ENCODE measurements around the gene MDFI.

MDFI gene

DNA sequence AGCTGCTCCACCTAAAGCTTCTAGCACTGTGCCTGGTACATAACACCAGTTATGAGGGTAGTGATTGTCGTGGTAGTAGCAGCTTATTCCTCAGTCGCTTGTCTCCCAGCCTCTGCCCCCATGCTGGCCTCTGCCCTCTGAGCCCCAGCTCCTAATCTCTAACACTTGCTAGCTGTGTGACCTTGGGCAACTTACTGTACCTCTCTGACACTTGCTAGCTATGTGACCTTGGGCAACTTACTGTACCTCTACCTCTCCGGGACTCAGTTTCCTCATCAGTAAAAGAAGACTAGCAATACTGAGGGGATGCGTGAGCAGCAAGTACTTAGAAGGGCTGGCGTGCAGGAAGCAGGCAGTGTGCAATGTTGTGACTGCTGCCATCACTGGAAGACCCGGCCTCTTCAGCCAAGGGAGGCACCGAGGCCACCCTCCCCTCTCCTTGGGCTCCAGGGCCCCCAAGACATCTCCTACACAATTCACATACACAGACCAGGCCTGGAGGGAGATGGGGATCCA, 9.9 kb downstream of the MDFI start:
- DNase-seq = no peak

- DNase-seq = no peak
Observed at GRCh38 chr6:41648921-41649320, 10.7 kb downstream of the MDFI start.

DNA sequence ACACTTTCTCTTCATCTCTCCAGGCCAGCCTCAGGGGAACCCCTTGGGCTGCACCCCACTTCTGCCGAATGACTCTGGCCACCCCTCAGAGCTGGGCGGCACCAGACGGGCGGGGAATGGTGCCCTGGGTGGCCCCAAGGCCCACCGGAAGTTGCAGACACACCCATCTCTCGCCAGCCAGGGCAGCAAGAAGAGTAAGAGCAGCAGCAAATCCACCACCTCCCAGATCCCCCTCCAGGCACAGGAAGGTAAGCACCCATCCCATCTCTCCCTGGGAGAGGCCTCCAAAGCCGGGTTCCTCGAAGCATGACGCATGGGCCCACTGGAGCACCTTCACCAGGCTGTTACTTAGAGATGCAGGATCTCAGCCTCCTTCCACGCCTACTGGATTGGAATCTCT, 11.3 kb downstream of the MDFI start:
- DNase-seq = no peak

GRCh38 chr6:41650120-41650519, 11.9 kb downstream of the MDFI start:
- no peak for DNase-seq

DNA sequence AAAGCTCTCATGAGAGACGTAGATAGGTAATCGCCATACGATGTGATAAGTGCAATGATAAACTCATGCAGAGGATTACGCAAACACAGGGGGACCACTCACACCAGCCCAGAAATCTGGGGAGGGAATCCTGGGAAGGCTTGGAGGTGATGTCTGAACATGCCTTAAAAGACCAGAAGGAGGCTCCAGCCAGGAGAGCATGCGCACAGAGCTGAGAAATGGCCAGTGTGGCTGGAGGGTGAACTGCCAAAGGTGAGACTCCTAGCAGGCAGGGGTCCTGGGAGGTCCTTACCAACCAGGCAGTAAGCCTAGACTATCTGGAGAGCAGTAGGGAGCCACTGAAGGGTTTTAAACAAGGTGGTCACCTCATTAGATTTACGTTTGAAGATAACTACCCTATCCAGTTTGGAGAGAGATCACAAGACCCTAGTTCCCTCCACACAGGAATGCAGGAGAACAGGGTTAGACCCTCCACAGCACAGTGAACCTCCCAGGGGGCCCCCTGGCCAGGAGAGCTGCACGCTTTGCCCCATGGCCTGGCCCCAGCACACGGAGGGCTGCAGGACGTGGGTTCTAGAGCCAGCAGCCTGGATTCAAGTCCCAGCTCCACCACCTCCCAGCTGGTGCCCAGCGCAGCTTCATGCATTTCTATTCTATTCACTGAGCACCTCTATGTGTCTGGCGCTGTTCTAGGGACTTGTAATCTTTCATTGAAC, 13.1 kb downstream of the MDFI start:
- DNase-seq = no peak

- no peak for DNase-seq
Observed at GRCh38 chr6:41651962-41652657, 13.8 kb downstream of the MDFI start.

- DNase-seq = peak; percentile 35
Observed at GRCh38 chr6:41652866-41653652, 14.8 kb downstream of the MDFI start.

DNA sequence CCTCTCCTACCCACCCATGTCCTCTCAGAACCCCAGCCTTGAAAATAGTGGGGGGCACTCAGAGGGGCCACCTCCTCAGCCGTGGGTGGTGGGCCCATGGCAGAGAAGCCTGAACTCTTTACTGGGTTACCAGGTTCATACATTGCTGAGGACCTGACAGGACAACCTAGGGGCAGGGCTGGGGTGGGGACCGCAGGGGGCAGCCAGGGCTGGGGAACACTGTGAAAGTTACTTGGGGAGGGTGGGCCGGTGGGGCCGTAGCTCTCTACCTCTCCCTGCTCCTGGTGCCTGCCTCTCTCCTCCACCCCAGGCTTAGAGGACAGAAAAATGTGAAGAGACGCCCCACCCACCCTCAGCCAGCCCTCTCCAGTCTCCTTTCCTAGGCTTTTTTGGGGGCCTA, 15.4 kb downstream of the MDFI start:
- DNase-seq = no peak

DNA sequence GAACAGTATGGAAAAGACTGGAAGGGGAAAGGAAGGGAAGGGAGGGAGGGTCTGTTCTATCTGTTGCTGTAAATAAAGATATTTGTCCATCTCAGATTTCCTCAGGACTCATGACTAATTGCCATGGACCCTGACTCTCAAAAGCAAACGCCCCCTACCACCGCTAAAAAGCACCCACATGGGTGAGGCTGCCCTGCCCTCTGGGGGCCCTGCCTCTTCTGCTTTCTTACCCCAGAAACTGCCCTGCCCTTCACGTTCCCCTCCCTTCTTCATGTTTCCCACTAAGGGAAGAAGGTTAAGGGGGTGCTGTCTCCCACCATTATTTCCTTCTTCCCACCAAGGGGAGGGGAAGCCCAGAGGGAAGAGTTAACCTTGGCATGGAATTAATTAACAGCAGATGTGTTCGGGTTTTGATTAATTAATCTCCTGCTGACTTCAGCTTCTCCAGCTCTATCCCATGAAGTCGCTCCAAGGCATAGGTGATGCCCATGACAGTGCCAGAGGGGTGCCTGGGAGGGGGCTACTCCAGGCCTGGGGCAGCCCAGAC, 16.0 kb downstream of the MDFI start:
- DNase-seq = no peak

DNA sequence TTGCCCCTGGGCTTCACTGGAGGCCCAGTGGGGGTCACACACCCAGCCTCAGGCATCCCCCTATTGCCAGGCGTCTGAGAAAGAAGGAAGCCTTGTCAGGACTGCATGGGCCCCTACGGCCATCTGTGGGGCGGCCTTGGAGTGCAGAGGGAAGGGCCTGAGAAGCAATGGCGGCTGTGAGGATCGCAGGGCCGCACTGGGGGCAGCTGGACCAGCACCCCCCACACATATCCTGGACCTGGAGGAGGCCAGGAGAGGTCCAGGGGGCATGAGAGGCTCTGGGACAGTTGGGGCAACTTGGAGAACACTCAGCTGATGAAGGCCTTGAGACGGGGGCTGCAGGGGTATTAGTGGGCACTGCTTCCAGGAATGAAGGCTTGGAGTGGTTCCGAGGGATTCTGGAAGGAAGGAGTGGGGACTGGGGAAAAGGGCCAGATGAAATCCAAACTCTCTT, 16.5 kb downstream of the MDFI start:
- DNase-seq = no peak

GRCh38 chr6:41655176-41655575, 16.9 kb downstream of the MDFI start:
- DNase-seq = no peak

DNA sequence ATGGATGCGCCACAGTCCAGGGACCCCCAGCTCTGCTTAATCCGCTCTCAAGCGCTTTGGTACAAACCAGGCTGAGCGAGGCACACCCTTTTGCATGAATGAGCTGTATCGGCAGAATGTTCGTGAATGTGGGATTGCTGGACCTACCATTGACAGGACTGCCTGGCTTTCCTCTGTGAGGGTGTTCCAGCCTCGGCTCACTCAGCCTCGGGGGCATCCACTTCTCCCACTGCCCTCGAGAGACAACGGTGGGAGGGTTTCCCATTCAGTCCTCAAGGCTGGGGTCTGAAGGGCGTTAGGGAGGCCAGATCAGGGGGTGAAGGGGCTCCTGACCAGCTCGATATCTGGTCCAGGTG, 17.4 kb downstream of the MDFI start:
- no peak for DNase-seq

DNA sequence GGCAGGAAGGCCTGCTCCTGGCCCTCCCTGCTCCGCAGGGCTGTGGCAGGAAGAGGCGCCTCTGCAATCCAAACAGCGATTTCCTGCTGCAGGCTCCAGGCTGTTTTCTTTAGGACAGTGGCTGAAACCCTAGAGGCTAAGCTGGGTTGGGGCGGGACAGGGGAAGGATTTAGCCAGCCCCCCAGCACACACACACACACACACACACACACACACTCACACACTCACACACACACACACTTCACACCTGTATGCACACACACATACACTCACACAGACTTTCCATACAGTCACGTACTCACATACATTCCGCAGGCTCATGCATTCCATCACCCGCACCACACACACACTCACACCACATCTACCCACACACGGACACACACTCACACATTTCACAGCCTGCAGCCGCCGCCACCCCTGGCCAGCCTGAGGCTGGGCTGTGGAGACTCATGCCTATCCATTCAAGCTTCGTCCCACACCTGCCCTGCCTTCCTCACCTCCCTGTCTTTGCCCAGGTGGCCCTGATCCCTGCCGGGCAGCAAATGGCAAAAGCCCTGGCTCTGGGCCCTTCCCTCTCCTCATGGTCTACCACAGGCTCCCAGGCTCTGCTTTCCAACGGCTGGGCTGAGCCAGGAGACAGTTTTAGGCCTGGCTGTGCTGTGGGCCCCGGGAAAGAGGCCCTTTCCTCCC, 17.9 kb downstream of the MDFI start:
- DNase-seq = peak; percentile 72

DNA sequence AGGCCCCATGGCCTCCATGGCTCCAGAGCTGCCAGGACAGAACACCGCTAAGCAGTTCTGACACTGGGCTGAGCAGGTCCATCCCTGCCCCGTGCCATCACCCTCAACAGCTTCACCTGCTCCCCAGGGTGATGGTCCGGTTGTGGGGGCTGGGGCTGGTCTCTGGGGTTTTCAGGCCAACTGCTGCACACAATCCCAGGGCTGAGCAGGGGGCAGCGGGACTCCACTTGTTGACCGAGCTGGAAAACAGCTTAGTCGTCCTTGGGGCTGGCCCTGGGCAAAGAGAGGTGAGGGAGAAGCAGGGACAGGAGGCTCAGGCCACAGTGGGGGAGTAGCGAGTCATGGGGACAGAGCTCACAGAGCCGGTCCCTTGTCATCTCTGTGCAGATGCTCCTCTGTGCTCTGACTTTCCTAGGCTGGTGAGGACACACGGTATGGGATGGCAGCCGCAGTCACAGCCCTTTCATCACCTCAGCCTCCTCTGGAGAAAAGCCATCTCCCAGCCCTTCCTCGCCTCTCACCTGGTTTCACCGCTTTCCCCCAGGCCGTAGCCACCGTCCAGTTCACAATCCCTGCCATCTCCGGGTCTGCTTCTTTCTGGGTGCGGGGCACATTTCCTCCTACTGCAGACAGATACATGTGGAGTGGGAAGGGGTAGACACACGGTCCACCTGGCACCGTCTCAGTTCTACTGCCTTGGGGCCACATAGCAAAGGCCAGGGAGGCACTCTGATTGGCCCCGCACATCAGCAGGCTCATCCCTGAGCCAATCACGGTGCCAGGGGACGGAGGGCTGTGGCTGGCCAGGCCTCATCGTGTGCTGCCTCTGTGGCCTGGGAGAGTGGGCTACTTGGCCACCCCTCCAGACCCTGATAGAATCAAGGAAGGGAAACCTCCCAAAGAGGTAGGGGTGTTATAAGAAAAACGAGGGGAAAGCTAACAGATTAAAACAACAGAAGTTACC, 19.1 kb downstream of the MDFI start:
- no peak for DNase-seq

DNA sequence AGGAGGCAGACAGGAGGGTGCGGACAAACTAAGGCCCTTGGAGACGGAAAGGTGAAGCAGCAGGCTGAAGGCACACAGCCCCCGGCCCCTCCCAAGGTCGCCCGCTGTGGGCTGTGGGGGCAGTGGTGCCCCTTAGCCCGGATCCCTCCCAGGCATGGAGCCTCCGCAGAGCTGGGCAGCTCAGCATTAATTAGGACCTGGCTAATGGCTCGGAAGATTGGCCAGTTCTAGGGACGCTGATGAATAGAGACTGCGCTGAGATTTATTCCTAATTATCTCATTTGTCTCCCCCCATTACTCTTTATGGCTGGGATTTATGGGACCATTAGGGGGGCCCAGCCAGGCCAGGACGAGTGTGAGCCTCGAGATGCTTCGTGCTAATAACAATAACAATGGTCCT, 20.4 kb downstream of the MDFI start:
- DNase-seq = peak; percentile 37

- DNase-seq = no peak
Observed at GRCh38 chr6:41659935-41660334, 21.7 kb downstream of the MDFI start.

DNA sequence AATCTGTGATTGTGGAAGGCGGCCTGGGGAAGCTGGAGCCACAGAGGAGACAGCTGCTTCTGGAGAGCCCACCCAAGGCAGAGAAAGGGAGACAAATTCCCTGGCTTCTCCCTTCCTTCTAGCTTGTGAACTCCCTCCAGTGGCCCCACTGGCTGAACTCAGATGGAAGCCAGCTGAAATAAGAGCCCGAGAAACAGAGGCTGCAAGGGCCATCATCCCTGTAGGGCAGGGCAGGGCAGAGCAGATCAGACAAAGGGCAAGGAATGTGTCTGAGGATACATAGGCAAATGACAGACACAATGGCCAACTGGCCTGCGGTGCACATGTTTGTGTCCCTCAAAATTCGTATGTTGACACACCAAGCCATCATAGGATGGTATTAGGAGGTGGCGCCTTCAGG, 25.3 kb downstream of the MDFI start:
- no peak for DNase-seq

- no peak for DNase-seq
Observed at GRCh38 chr6:41664271-41664670, 26.0 kb downstream of the MDFI start.

DNA sequence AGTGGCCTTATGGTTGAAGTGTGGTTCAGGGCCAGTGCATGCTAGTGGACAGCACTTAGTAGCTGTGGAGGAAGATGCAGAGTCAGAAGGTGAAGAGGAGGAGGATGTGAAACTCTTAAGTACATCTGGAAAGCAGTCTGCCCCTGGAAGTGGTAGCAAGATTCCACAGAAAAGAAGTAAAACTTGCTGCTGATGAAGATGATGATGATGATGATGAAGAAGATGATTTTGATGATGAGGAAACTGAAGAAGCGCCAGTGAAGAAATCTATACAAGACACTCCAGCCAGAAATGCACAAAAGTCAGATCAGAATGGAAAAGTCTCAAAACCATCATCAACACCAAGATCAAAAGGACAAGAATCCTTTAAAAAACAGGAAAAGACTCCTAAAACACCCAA, 28.9 kb downstream of the MDFI start:
- DNase-seq = no peak

GRCh38 chr6:41668968-41669367, 30.7 kb downstream of the MDFI start:
- no peak for DNase-seq
